OCI-LY3 (cell line): Measurements from ENCODE around the gene STIM1.

Experiments used
- H2AFZ ChIP-seq: fragments of 200-600, 300-600 bp; shearing (Covaris generic); 2 replicates; pipeline ENCODE4 v1.6.0; 2014; ENCODE audit warnings: antibody characterized with exemption, low read depth, low read length
- H3K27ac ChIP-seq: fragments of 200-600, 300-600 bp; sonication (generic); 2 replicates; pipeline ENCODE4 v1.5.1; 2014; ENCODE audit warnings: mild to moderate bottlenecking, low read length, moderate library complexity, mixed read lengths
- H3K27me3 ChIP-seq: fragments of 200-600, 300-600 bp; sonication (generic); 2 replicates; pipeline ENCODE4 v1.6.1; 2014; ENCODE audit warnings: low read depth, low read length, mixed read lengths
- H3K36me3 ChIP-seq: fragments of 200-600, 300-600 bp; sonication (generic); replicated peaks from 2 replicates; pipeline ENCODE3; 2014; ENCODE audit warnings: low read depth, low read length, mixed read lengths
- H3K4me1 ChIP-seq: fragments of 300-600, 200-600 bp; sonication (generic); 2 replicates; pipeline ENCODE4 v1.6.1; 2014; ENCODE audit warnings: low read length, mixed read lengths
- H3K4me2 ChIP-seq: fragments of 200-600, 300-600 bp; sonication (generic); 2 replicates; pipeline ENCODE4 v1.6.1; 2014; ENCODE audit warnings: low read length, mixed read lengths
- H3K4me3 ChIP-seq: fragments of 300-600, 200-600 bp; sonication (generic); 2 replicates; pipeline ENCODE4 v1.5.1; 2014; ENCODE audit warnings: antibody characterized with exemption, mild to moderate bottlenecking, low read length, moderate library complexity
- H3K79me2 ChIP-seq: fragments of 300-600, 200-600 bp; shearing (Covaris generic); 2 replicates; pipeline ENCODE4 v1.6.1; 2014; ENCODE audit warnings: mild to moderate bottlenecking, low read length, mixed read lengths
- H3K9ac ChIP-seq: fragments of 300-600, 200-600 bp; shearing (Covaris generic); 2 replicates; pipeline ENCODE4 v1.6.0; 2014; ENCODE audit warnings: mild to moderate bottlenecking, low read length, moderate library complexity
- H3K9me3 ChIP-seq: fragments of 200-600, 300-600 bp; shearing (Covaris generic); 2 replicates; pipeline ENCODE4 v1.6.1; 2014; ENCODE audit warnings: low read length, mixed read lengths; ENCODE audit not compliant: insufficient read depth
- H4K20me1 ChIP-seq: fragments of 200-600, 300-600 bp; sonication (generic); 2 replicates; pipeline ENCODE4 v1.6.1; 2016; ENCODE audit warnings: low read length, mixed read lengths; ENCODE audit not compliant: insufficient read depth
- EZH2phosphoT487 ChIP-seq: fragments of 200-600 bp; shearing (Covaris generic); IDR thresholded peaks from 2 replicates; pipeline ENCODE4 v1.6.1; 2018; ENCODE audit warnings: antibody characterized with exemption, mixed run types, low read depth
- TF ChIP-seq, protein P1 (sequence below): fragments of 200-600, 300-600 bp; sonication (generic); IDR thresholded peaks from 2 replicates; pipeline ENCODE4 v1.5.1; 2014; ENCODE audit warnings: antibody characterized with exemption, low read length, low read depth

The STIM1 gene

DNA sequence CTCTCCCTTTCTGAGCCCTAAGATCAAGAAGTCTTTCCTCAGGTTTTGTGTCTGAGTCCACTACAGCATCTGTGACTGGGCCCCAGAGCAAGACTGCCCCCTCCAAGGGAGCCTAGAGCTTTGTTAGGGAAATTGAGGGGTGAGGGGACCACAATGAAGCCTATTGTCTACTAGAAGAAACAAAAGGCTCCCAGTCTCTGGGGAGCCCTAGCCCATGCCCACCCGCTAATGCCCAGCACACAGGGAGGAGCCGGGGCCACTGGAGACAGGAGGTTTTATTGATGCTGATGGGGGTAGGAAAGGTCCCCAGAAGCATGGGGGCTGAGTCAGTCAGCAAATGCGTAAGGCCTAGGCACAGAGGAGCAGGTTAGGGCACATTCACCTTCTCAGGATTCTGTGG lies 28.7 kb upstream of the STIM1 start:
- Histone ChIP-seq H3K27me3 (no peaks in the 10 kb centered on the region), H3K4me2 (no peak overlapping the region), H3K9me3 (no peaks in the 10 kb centered on the region), H3K79me2 (peaks cover 29% of the 10 kb centered on the region), H2AFZ (no peak overlapping the region), H3K36me3 (peaks cover 41% of the 10 kb centered on the region), H3K9ac (no peak overlapping the region), H3K4me3 (no peak overlapping the region), H3K4me1 (no peaks in the 10 kb centered on the region), H4K20me1 (peaks cover 26% of the 10 kb centered on the region), H3K27ac (no peak overlapping the region)
- no peak for TF ChIP-seq EZH2phosphoT487
- TF ChIP-seq, protein P1, sequence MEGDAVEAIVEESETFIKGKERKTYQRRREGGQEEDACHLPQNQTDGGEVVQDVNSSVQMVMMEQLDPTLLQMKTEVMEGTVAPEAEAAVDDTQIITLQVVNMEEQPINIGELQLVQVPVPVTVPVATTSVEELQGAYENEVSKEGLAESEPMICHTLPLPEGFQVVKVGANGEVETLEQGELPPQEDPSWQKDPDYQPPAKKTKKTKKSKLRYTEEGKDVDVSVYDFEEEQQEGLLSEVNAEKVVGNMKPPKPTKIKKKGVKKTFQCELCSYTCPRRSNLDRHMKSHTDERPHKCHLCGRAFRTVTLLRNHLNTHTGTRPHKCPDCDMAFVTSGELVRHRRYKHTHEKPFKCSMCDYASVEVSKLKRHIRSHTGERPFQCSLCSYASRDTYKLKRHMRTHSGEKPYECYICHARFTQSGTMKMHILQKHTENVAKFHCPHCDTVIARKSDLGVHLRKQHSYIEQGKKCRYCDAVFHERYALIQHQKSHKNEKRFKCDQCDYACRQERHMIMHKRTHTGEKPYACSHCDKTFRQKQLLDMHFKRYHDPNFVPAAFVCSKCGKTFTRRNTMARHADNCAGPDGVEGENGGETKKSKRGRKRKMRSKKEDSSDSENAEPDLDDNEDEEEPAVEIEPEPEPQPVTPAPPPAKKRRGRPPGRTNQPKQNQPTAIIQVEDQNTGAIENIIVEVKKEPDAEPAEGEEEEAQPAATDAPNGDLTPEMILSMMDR: no peak

DNA sequence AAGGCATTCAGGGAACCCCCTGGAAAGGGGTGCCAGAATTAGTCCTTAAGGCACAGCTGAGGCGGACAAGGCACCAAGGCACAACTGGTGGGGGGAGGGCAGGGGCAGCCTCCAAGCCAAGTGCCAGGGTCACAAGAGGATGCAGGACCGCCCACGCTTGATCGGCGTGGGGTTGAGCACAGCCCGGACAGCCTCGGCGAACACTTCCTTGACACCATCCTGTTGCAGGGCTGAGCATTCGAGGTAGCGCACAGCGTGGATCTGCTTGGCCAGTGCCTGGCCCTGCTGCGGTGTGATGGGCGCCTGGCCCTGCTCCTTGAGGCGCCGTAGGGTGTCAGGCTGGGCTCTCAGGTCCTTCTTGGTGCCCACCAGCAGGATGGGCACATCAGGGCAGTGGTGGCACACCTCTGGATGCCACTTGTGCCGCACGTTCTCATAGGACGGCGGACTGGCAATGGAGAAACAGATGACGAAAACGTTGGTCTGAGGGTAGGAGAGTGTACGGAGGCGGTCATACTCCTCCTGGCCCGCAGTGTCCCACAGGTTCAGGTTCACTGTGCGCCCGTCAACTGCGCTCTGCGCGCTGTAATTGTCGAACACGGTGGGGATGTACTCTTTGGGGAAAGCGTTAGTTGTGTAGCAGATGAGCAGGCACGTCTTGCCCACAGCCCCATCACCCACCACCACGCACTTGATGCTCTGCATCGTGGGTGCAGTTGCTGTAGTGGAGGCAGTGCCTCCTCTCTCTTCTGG lies 27.9 kb upstream of the STIM1 start:
- no peak for TF ChIP-seq EZH2phosphoT487
- TF ChIP-seq, protein P1: no peak
- H3K4me1 ChIP-seq: no peaks in the 10 kb centered on the region
- no peak overlapping the region for H3K4me2 ChIP-seq
- no peaks in the 10 kb centered on the region for H3K27me3 ChIP-seq
- no peak overlapping the region for H3K9ac ChIP-seq
- H3K4me3 ChIP-seq: no peak overlapping the region
- H3K36me3 ChIP-seq: peaks cover 49% of the 10 kb centered on the region
- H3K9me3 ChIP-seq: no peaks in the 10 kb centered on the region
- no peak overlapping the region for H3K27ac ChIP-seq
- peaks cover 37% of the 10 kb centered on the region for H3K79me2 ChIP-seq
- no peak overlapping the region for H2AFZ ChIP-seq
- H4K20me1 ChIP-seq: peaks cover 35% of the 10 kb centered on the region

DNA sequence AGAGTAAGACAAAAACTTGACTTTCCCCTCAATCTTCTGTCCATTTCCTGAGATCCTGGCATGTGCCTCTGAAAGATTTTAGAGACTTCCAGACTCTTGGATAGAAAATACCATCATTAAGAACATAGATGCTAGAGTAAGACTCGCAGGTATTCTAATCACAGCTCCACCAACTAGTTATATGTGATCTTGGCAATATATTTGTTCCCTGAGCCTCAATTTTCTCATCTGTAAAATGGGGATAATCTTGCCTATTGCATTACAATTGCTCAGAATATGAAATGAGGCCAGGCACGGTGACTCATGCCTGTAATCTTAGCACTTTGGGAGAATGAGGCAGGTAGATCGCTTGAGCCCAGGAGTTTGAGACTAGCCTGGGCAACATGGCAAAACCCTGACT lies 25.4 kb upstream of the STIM1 start:
- H3K4me1 ChIP-seq: peaks cover 3% of the 10 kb centered on the region; the same call in 1 of the 2 replicates
- H3K4me3 ChIP-seq: no peak overlapping the region
- no peak overlapping the region for H3K4me2 ChIP-seq
- no peak overlapping the region for H3K27ac ChIP-seq
- peaks cover 64% of the 10 kb centered on the region for H3K36me3 ChIP-seq
- H3K9ac ChIP-seq: no peak overlapping the region
- no peaks in the 10 kb centered on the region for H3K9me3 ChIP-seq
- H4K20me1 ChIP-seq: peaks cover 60% of the 10 kb centered on the region
- TF ChIP-seq, protein P1: no peak
- no peak for TF ChIP-seq EZH2phosphoT487
- H3K27me3 ChIP-seq: no peaks in the 10 kb centered on the region
- H3K79me2 ChIP-seq: peaks cover 62% of the 10 kb centered on the region
- H2AFZ ChIP-seq: no peak overlapping the region

DNA sequence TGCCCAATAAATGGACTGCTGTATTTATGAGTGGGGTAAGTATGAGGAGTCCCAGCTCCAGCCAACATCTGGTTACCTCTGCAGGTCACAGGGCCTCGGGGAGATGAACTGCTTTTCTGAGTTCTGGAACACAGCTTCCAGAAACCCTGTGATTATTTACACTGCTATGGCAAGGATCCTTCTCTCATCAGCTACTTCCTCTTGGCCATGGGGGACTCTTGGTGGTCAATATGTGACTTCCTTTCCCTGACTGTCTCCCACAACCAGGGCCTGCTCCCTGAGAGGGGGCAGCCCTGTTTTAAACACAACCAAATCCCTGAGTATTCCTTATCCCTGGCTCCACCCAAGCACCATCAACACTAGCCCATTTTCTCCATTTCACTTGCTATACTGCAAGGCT lies 24.7 kb upstream of the STIM1 start:
- no peak overlapping the region for H3K9ac ChIP-seq

More for the DNA sequence above, 24.7 kb upstream of the STIM1 start:
- Histone ChIP-seq H3K79me2 (peaks cover 69% of the 10 kb centered on the region), H3K36me3 (peaks cover 68% of the 10 kb centered on the region), H4K20me1 (peaks cover 66% of the 10 kb centered on the region), H3K4me2 (no peak overlapping the region), H3K27me3 (no peaks in the 10 kb centered on the region), H3K27ac (no peak overlapping the region; the same call in 1 of the 2 replicates), H3K4me3 (no peak overlapping the region), H3K9me3 (no peaks in the 10 kb centered on the region), H2AFZ (no peak overlapping the region), H3K4me1 (peaks cover 10% of the 10 kb centered on the region)
- no peak for TF ChIP-seq EZH2phosphoT487
- TF ChIP-seq, protein P1: no peak
